Mucosa of descending colon (tissue), 3 donors: ENCODE measurements around the gene CERCAM. TPM values are rescaled to one million over a fixed set of nuclear protein-coding genes. Genes with fewer than 3 reads are reported as not detected.

ENCODE experiments used
- ATAC-seq: fragments of 200-7000 bp; cut with Tn5 transposase; one replicate; pipeline ENCODE4 v1.9.1; 2020; ENCODE audit warnings: mild to moderate bottlenecking, moderate library complexity
- DNase-seq, 3 donors: peaks; one replicate each; pipeline ENCODE4 v3.0.0-alpha.2; 2020
- H3K36me3 ChIP-seq: fragments of 200-600 bp; one replicate; pipeline ENCODE4 v1.8.0; 2021; ENCODE audit warnings: low read depth, mild to moderate bottlenecking
- H3K4me1 ChIP-seq: fragments of 200-600 bp; one replicate; pipeline ENCODE4 v1.8.0; 2021; ENCODE audit warnings: low read depth, mild to moderate bottlenecking
- H3K4me3 ChIP-seq: fragments of 200-600 bp; one replicate; pipeline ENCODE4 v1.8.0; 2021; ENCODE audit warnings: mild to moderate bottlenecking
- H3K9me3 ChIP-seq: fragments of 200-600 bp; one replicate; pipeline ENCODE4 v1.8.0; 2021; ENCODE audit warnings: mild to moderate bottlenecking
- intact Hi-C, 2 donors: fragments of 100-400 bp; cut with DNase I in 1 of 2; cut with micrococcal nuclease in 1 of 2; formaldehyde crosslinking; loops; one replicate each; pipeline versions ENCODE4 v1.11.0 to v1.11.1; 2022; cut with DNase I, micrococcal nuclease
- long read RNA-seq, 2 donors: library from polyadenylated mRNA; unstranded; transcript quantifications; one replicate each; pipeline ENCODE4 v2.0.0, GENCODE V29; 2019 to 2021
- total RNA-seq, 3 donors: library from RNA; stranded (reverse); fragmentation: NEBNext Ultra II Directional in 2 of 3; extraction: Animal tissue kit (Norgen Biotek cat#: 25700) in 2 of 3; gene quantifications; one replicate each; pipeline versions ENCODE4 v1.2.1 to v1.2.4, GENCODE V29; 2021 to 2023
- TF ChIP-seq, protein P1 (sequence below): fragments of 200-600 bp; IDR thresholded peaks from one replicate; pipeline ENCODE4 v1.8.0; 2022; ENCODE audit warnings: antibody characterized with exemption, mild to moderate bottlenecking
- donor health status: DM: no; HTN: no; CAD: no; lungs with moderate emphysema.
- donor health status: DM: no; HTN: no; CAD: no.
- donor health status: DM: no; HTN: yes; CAD: no.

The CERCAM gene, protein sequence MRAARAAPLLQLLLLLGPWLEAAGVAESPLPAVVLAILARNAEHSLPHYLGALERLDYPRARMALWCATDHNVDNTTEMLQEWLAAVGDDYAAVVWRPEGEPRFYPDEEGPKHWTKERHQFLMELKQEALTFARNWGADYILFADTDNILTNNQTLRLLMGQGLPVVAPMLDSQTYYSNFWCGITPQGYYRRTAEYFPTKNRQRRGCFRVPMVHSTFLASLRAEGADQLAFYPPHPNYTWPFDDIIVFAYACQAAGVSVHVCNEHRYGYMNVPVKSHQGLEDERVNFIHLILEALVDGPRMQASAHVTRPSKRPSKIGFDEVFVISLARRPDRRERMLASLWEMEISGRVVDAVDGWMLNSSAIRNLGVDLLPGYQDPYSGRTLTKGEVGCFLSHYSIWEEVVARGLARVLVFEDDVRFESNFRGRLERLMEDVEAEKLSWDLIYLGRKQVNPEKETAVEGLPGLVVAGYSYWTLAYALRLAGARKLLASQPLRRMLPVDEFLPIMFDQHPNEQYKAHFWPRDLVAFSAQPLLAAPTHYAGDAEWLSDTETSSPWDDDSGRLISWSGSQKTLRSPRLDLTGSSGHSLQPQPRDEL
- total RNA-seq = 10 to 100 TPM in 2 of 3 donors, 1 to 10 TPM in 1; 4.1 to 20.9 (median 11.5) TPM
- long read RNA-seq, donor 1, transcript CERCAM-201 (13 exons, 2,685 nt) = major isoform, 21 of 31 reads
- long read RNA-seq, donor 1, partial matches to known transcripts = 8 of 31 reads
- long read RNA-seq, donor 1, other reads (novel, unspliced or antisense) = 2 of 31 reads
- long read RNA-seq, donor 2, partial matches to known transcripts = 2 of 7 reads
- long read RNA-seq, donor 2, other reads (novel, unspliced or antisense) = 1 of 7 reads

DNA sequence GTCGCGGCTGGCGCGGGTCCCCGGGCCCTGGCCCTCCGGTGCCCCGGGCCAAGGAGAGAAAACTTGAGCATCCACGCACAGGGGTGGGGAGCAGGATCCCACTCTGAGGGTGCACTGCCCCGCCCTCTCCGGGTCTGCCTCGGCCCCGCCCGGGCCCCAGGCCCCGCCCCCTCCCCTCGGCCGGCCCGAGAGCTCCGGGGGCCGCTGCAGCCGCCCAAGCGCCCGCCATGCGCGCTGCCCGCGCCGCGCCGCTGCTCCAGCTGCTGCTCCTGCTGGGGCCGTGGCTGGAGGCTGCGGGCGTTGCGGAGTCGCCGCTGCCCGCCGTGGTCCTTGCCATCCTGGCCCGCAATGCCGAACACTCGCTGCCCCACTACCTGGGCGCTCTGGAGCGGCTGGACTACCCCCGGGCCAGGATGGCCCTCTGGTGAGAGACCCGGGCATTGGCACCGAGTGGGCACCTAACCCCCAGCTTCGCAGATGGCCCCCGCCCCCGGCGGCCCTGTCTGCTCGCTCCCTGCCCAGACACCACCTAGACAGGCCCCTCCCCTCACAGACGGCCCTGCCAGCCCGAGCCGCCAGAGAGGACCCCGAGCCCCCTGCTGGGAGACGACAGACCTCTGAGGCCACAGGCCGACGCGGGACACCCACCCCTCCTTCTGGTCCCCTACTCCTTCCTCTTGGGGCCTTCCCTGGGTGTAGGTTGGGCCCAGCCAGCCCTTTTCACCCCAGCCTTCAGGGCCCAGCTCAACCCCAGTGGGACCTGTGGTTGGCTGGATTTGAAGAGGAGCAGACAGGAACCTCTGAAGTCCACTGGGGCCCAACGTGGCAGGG, at the start of gene CERCAM:
TSS of gene CERCAM (plus strand) at position 207 of the 831 bp plus-strand sequence. CDS start at position 228, 21 bp downstream.
- peak within 1 kb of the TSS; percentile 30 for H3K4me3 ChIP-seq
- intact Hi-C loops = no loop called here
- TF ChIP-seq, protein P1, sequence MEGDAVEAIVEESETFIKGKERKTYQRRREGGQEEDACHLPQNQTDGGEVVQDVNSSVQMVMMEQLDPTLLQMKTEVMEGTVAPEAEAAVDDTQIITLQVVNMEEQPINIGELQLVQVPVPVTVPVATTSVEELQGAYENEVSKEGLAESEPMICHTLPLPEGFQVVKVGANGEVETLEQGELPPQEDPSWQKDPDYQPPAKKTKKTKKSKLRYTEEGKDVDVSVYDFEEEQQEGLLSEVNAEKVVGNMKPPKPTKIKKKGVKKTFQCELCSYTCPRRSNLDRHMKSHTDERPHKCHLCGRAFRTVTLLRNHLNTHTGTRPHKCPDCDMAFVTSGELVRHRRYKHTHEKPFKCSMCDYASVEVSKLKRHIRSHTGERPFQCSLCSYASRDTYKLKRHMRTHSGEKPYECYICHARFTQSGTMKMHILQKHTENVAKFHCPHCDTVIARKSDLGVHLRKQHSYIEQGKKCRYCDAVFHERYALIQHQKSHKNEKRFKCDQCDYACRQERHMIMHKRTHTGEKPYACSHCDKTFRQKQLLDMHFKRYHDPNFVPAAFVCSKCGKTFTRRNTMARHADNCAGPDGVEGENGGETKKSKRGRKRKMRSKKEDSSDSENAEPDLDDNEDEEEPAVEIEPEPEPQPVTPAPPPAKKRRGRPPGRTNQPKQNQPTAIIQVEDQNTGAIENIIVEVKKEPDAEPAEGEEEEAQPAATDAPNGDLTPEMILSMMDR = no peak
- peak; percentile 61 to 66 (median 64) for DNase-seq
- H3K9me3 ChIP-seq = no peaks in the 10 kb centered on the region
- ATAC-seq = peak; percentile 81
- H3K36me3 ChIP-seq = no peaks in the 10 kb centered on the region
- peaks cover 17% of the 10 kb centered on the region for H3K4me1 ChIP-seq

DNA sequence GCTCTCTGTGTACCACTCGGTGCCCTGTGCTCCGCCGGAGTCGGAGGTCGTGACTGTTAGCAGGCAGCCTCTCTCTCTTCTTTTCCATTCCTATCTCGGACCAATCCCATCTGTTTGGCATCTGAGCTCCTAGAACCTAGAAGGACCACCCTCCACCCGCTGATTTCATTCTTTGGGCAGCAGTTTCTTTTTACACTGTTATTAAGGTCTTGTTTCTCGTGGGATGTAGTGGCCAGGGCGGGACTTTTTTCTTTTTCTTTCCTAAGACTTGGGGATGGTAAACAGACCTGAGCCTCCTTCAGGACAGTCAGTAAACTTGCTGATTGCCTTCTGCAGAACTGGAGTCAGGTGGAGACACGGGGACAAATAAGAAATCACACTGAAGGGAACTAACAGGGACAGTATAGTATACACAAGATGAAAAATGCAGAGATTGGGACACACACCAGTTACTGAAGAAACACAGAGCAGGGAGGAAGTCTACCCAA, 49.0 kb upstream of the CERCAM start:
- intact Hi-C loops = no loop called here
- Histone ChIP-seq H3K9me3 (no peaks in the 10 kb centered on the region), H3K4me3 (peak overlapping the region; percentile 80), H3K36me3 (no peaks in the 10 kb centered on the region), H3K4me1 (peaks cover 14% of the 10 kb centered on the region)
- DNase-seq (no peak), ATAC-seq (no peak)
- TF ChIP-seq, protein P1 = no peak

DNA sequence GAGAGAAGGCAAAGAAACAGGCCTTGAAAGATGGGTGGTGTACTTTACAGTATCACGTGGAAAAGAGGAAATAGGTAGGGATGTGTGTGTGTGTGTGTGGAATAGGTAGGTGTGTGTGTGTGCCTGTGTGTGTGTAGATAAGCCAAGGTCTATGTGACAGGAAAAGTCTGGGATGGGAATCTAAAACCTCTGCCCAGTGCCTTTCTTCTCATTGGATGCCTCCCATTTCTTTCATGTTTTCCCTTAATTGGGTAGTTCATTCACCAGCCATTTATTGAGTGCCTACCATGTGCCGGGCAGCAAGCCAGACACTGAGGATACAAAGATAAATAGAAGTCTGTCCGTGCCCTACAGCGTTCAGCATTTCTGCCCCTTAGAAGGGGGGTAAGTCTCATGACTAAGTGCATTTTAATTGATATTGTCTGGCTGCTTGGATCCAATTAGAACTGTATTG, 48.4 kb upstream of the CERCAM start:
- ATAC-seq (peak; percentile 61), DNase-seq (peak in 1 of 3 donors; percentile 38)
- intact Hi-C loops = no loop called here
- TF ChIP-seq, protein P1 = no peak
- no peak overlapping the region for H3K4me3 ChIP-seq
- no peaks in the 10 kb centered on the region for H3K36me3 ChIP-seq
- H3K9me3 ChIP-seq = no peaks in the 10 kb centered on the region
- peaks cover 14% of the 10 kb centered on the region for H3K4me1 ChIP-seq

DNA sequence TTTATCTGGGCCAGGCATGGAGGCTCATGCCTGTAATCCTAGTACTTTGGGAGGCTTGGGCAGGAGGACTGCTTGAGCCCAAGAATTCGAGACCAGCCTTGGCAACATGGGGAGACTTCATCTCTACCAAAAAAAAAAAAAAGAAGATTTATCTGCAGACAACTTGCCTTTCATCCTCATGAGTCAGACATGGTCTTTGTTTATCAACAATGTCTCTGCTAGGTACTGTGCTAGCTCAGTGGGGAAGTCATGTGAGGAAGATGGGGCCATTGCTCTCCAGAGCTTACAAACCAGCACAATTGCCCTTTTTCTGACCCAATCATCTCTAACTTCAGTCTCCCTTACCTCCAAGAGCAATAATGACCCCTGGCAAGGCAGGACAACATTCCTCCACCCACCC, 47.9 kb upstream of the CERCAM start:
- Histone ChIP-seq H3K36me3 (no peaks in the 10 kb centered on the region), H3K9me3 (no peaks in the 10 kb centered on the region), H3K4me3 (no peak overlapping the region), H3K4me1 (peaks cover 14% of the 10 kb centered on the region)
- intact Hi-C loops = no loop called here
- TF ChIP-seq, protein P1 = no peak
- no peak for DNase-seq
- ATAC-seq = no peak

DNA sequence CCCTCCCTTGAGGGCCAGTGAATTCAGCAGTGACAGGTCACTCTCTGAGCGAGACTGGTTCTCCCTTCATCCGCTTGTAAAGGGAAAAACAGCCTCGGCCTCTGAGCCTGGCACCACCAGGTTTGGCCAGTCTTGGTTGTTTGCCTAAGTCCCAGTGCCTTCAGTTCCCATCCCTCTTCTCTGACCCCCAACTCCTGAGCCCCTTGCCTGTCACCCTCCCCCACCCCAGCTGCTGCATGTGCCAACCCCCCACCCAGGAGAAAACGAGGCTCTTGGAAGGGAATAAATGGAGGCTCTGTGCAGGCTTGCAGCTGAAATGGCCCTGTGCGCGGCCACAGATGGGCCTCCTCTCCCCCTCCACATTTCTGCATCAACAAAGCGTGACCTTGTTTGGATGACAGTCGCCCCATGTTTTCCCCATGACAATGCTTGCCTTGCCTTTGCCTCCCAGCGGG, 46.4 kb upstream of the CERCAM start:
- ATAC-seq (no peak), DNase-seq (no peak)
- intact Hi-C loops = no loop called here
- TF ChIP-seq, protein P1 = no peak
- Histone ChIP-seq H3K4me1 (peaks cover 14% of the 10 kb centered on the region), H3K36me3 (no peaks in the 10 kb centered on the region), H3K9me3 (no peaks in the 10 kb centered on the region), H3K4me3 (no peak overlapping the region)
